ENCODE results near the gene ELOVL1.
"Not testable (repeated sequence)": the region's sequence is repeated elsewhere in the genome, so short reads cannot be mapped to it uniquely, and the experiment has no call there.

ELOVL1 gene

DNA sequence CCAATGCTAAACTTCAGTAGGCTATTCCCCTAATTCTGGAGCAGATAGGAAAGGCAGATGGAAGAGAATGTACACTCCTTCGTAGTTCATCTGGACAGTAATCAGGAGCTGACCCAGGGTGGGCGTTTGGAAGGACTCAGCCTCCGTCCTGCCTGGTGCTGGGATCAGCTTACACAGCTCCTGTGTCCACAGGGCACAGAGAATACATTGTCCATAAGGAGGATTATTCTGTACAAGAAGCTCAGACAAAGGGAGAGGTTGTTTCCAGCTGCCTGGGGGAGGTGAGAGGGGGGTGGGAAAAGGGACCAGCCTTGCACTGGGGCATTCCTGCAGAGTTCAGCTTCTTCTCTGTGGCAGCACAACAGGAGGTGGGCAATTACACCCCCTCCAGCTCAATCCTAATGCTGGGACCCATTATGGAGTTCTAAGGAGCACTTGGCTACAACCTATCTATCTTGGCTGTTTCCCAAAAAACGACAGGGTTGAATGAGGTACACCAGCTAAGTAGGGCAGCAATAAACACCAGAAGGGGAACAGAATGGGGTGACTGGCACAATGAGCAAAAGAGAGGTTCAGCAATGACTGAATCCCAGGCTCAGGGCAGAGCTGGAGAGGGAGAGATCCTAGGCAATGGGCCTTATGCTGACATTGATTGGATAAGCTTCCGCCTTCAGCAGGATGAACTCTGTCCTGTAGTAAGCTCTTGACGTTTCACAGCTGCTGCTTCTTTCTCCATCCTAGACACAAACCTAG lies 14.4 kb upstream of the ELOVL1 start:
- no peak overlapping the region for H3K27ac ChIP-seq (ENCODE audit: insufficient read depth, low read length, poor library complexity, severe bottlenecking)
- no peak for DNase-seq
- H3K9me3 ChIP-seq (ENCODE audit: control insufficient read depth, low read length), result no peaks in the 10 kb centered on the region
- no peaks in the 10 kb centered on the region for H3K27me3 ChIP-seq (replicated peaks; ENCODE audit: control insufficient read depth, insufficient read depth, low read length, poor library complexity, severe bottlenecking)
- no peaks in the 10 kb centered on the region for H3K4me1 ChIP-seq (ENCODE audit: control insufficient read depth, insufficient read depth, low read length, poor library complexity, severe bottlenecking)
- H3K36me3 ChIP-seq (ENCODE audit: control insufficient read depth, insufficient read depth, low read length), result peaks cover 50% of the 10 kb centered on the region
- no peak overlapping the region for H3K4me3 ChIP-seq (ENCODE audit: insufficient read depth, low read depth, low read length, poor library complexity, severe bottlenecking)

DNA sequence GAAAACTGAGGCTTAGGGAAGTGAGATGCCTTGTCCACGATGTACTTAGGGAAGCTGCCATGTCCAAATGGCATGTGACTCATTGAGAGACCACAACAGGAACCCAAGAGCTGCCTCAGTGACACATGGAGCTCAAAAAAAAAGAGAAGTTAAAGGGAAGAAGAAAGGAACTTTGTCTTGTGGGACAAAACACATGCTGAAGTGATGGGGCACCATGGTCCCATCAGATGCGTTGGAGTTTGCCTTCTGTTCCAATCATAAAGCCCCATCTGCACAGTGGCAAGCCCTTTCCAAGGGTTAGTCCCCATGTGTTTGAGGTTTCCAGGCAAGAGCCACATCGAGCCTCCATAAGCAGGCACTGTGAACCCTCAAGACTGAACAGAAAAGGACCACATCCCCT lies 13.8 kb upstream of the ELOVL1 start:
- Histone ChIP-seq H3K27ac (ENCODE audit: insufficient read depth, low read length, poor library complexity, severe bottlenecking) (no peak overlapping the region), H3K36me3 (ENCODE audit: control insufficient read depth, insufficient read depth, low read length) (peaks cover 45% of the 10 kb centered on the region), H3K9me3 (ENCODE audit: control insufficient read depth, low read length) (no peaks in the 10 kb centered on the region), H3K4me3 (ENCODE audit: insufficient read depth, low read depth, low read length, poor library complexity, severe bottlenecking) (no peak overlapping the region), H3K4me1 (ENCODE audit: control insufficient read depth, insufficient read depth, low read length, poor library complexity, severe bottlenecking) (no peaks in the 10 kb centered on the region), H3K27me3 (replicated peaks; ENCODE audit: control insufficient read depth, insufficient read depth, low read length, poor library complexity, severe bottlenecking) (no peaks in the 10 kb centered on the region)
- no peak for DNase-seq

DNA sequence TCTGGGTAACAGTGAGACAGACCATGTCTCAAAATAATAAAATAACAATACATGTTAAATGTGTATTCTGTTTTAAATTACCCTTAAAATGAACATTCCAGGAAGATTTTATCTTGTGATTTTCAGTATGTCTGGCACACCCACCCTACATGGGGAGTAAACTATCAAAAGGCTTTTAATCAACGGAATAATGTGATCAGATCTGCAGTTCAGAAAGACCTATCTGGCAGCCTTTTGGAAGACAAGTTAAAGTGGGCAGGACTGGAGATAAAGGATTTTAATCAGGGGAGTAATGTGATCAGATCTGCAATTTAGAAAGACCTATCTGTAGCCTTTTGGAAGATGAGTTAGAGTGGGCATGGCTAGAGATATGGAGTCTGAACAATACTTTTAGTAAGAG lies 11.7 kb upstream of the ELOVL1 start:
- no peaks in the 10 kb centered on the region for H3K27me3 ChIP-seq (replicated peaks; ENCODE audit: control insufficient read depth, insufficient read depth, low read length, poor library complexity, severe bottlenecking)
- no peak for DNase-seq
- H3K27ac ChIP-seq (ENCODE audit: insufficient read depth, low read length, poor library complexity, severe bottlenecking), result no peak overlapping the region
- H3K9me3 ChIP-seq (ENCODE audit: control insufficient read depth, low read length), result no peaks in the 10 kb centered on the region
- peaks cover 23% of the 10 kb centered on the region for H3K36me3 ChIP-seq (ENCODE audit: control insufficient read depth, insufficient read depth, low read length)
- no peak overlapping the region for H3K4me3 ChIP-seq (ENCODE audit: insufficient read depth, low read depth, low read length, poor library complexity, severe bottlenecking)
- no peaks in the 10 kb centered on the region for H3K4me1 ChIP-seq (ENCODE audit: control insufficient read depth, insufficient read depth, low read length, poor library complexity, severe bottlenecking)

DNA sequence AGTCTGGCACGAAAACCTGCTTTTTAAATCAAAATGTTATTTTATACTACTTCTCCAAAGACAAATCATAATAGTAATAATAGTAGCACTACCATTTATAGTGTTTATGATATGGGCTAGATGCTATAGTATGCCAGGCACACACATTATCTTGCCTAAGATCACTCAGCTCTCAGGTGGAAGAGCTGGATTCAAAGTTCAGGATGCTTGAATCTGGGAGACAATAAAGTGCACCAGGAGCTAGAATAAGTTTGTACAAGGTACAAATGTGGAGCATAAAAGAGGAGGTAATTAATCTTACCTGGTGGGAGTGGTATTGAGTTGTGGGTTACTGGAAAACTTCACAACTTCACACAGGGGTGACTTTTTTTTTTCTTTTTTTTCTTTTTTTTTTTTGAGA lies 10.0 kb upstream of the ELOVL1 start:
- H3K4me1 ChIP-seq (ENCODE audit: control insufficient read depth, insufficient read depth, low read length, poor library complexity, severe bottlenecking), result no peaks in the 10 kb centered on the region
- no peak overlapping the region for H3K27ac ChIP-seq (ENCODE audit: insufficient read depth, low read length, poor library complexity, severe bottlenecking)

DNA sequence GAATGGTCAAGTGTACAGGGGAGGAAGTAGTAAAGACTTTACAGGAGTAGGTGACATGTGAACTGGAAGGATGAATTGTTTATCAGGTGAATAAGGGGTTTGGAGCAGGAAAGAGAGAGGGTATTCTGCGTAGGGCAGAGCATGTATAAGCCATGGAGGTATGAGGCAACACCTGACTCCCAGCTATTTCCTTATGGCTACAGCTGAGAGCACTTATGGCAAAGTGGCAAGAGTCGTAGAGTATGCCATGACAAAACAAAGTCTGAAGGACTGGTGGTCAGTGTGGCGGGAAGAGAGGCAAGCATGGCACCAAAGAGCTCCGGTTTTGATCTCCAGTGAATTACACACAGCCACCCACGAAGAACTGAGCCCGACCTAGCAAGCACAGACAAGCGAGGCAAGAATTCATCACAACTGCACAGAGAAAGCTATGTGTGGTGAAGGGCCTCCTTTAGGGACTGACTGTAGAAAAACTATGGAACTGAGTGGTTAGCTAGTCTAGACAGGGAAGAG lies 9.0 kb upstream of the ELOVL1 start:
- Histone ChIP-seq H3K27me3 (replicated peaks; ENCODE audit: control insufficient read depth, insufficient read depth, low read length, poor library complexity, severe bottlenecking) (no peaks in the 10 kb centered on the region), H3K27ac (ENCODE audit: insufficient read depth, low read length, poor library complexity, severe bottlenecking) (no peak overlapping the region)

More for the DNA sequence above, 10.0 kb upstream of the ELOVL1 start:
- H3K4me3 ChIP-seq (ENCODE audit: insufficient read depth, low read depth, low read length, poor library complexity, severe bottlenecking), result no peak overlapping the region
- no peaks in the 10 kb centered on the region for H3K9me3 ChIP-seq (ENCODE audit: control insufficient read depth, low read length)
- no peaks in the 10 kb centered on the region for H3K27me3 ChIP-seq (replicated peaks; ENCODE audit: control insufficient read depth, insufficient read depth, low read length, poor library complexity, severe bottlenecking)
- DNase-seq, result no peak
- H3K36me3 ChIP-seq (ENCODE audit: control insufficient read depth, insufficient read depth, low read length), result peaks cover 7% of the 10 kb centered on the region

DNA sequence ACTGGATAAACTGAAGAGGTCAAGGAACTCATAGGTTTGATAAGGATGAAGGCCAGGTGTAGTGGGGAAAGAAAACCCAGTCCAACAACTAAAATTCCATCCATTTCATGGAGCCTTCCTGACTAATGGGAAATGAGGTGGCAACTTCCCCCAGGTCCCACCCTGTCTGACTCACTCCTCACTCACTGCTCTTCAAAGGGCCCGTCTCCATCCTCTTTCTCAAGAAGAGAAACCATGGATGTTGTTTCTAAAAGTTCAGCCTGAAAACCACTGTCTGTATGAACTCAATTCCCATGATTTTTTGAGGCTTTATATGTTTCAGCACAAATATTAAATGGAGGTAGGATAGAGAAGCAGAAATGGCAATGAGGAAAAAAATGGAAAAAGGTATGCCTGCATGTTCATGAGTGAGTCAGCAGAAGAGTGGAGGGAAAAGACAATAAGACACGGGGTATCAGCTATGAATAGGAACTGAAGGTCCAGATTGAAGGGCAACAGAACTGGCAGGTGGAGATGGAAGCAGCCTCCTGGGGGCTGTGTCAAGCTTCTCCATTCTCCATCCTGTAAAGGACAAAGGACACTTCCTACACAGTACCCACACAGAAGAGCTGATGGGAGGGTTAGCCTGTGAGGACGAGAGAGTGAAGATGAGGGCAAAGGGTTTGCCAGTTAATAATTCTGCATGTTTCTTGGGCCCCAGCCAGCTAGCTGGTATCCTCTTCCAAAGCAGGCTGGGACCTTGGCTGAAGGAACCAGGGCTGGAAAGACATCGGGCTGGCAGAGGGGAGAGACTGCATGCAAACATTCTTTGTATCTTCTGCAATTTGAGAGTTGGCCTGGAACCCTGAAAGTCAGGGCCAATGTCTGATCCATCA lies 5.5 kb upstream of the ELOVL1 start:
- Histone ChIP-seq H3K27me3 (replicated peaks; ENCODE audit: control insufficient read depth, insufficient read depth, low read length, poor library complexity, severe bottlenecking) (no peaks in the 10 kb centered on the region), H3K36me3 (ENCODE audit: control insufficient read depth, insufficient read depth, low read length) (no peaks in the 10 kb centered on the region), H3K4me3 (ENCODE audit: insufficient read depth, low read depth, low read length, poor library complexity, severe bottlenecking) (no peak overlapping the region), H3K27ac (ENCODE audit: insufficient read depth, low read length, poor library complexity, severe bottlenecking) (no peak overlapping the region), H3K4me1 (ENCODE audit: control insufficient read depth, insufficient read depth, low read length, poor library complexity, severe bottlenecking) (peaks cover 5% of the 10 kb centered on the region), H3K9me3 (ENCODE audit: control insufficient read depth, low read length) (no peaks in the 10 kb centered on the region)
- DNase-seq, result no peak

More for the DNA sequence above, 9.0 kb upstream of the ELOVL1 start:
- Histone ChIP-seq H3K9me3 (ENCODE audit: control insufficient read depth, low read length) (no peaks in the 10 kb centered on the region), H3K36me3 (ENCODE audit: control insufficient read depth, insufficient read depth, low read length) (no peaks in the 10 kb centered on the region), H3K4me3 (ENCODE audit: insufficient read depth, low read depth, low read length, poor library complexity, severe bottlenecking) (no peak overlapping the region), H3K4me1 (ENCODE audit: control insufficient read depth, insufficient read depth, low read length, poor library complexity, severe bottlenecking) (no peaks in the 10 kb centered on the region)
- no peak for DNase-seq

DNA sequence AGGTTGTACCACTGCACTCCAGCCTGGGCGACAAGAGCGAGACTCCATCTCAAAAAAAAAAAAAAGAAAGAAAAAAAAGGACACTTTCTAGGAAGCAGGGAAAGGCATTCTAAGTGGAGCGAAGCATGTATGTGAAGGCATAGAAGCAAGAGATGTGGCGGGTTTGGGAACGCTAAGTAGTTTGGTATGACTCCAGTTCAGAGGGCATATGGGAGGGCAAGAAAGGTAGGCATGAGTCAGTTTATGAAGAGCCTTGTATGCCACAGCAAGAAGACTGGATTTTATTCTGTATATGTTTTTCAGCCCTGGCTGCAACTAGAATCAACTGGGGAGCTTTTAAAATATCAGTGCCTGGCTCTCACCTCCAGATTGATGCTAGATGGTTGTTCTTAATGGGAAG lies 4.4 kb upstream of the ELOVL1 start:
- Histone ChIP-seq H3K36me3 (ENCODE audit: control insufficient read depth, insufficient read depth, low read length) (no peaks in the 10 kb centered on the region), H3K4me1 (ENCODE audit: control insufficient read depth, insufficient read depth, low read length, poor library complexity, severe bottlenecking) (peaks cover 5% of the 10 kb centered on the region), H3K9me3 (ENCODE audit: control insufficient read depth, low read length) (no peaks in the 10 kb centered on the region), H3K27ac (ENCODE audit: insufficient read depth, low read length, poor library complexity, severe bottlenecking) (no peak overlapping the region), H3K27me3 (replicated peaks; ENCODE audit: control insufficient read depth, insufficient read depth, low read length, poor library complexity, severe bottlenecking) (no peaks in the 10 kb centered on the region), H3K4me3 (ENCODE audit: insufficient read depth, low read depth, low read length, poor library complexity, severe bottlenecking) (no peak overlapping the region)
- DNase-seq, result no peak

DNA sequence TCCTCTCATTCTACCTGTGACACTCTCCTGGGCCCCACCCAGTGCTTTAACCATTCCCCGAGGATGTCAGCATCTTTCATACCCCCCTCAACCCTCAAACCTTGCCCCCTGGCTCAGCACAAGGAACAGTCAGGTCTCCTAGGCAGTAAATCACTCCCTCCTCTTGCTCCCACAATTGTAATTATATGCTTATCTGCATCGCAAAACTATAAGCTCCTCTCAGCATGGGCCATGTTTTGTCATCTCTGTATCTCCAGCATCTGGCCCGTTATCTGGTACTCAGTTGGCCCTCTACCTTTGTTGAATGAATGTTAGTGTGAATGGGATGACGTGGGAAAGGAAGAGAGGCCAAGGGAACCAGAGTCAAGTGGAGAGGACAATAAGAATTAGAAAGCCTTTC lies 2.8 kb upstream of the ELOVL1 start:
- Histone ChIP-seq H3K4me3 (ENCODE audit: insufficient read depth, low read depth, low read length, poor library complexity, severe bottlenecking) (no peak overlapping the region), H3K36me3 (ENCODE audit: control insufficient read depth, insufficient read depth, low read length) (no peaks in the 10 kb centered on the region), H3K27ac (ENCODE audit: insufficient read depth, low read length, poor library complexity, severe bottlenecking) (no peak overlapping the region), H3K27me3 (replicated peaks; ENCODE audit: control insufficient read depth, insufficient read depth, low read length, poor library complexity, severe bottlenecking) (no peaks in the 10 kb centered on the region), H3K4me1 (ENCODE audit: control insufficient read depth, insufficient read depth, low read length, poor library complexity, severe bottlenecking) (peaks cover 15% of the 10 kb centered on the region), H3K9me3 (ENCODE audit: control insufficient read depth, low read length) (no peaks in the 10 kb centered on the region)
- no peak for DNase-seq

DNA sequence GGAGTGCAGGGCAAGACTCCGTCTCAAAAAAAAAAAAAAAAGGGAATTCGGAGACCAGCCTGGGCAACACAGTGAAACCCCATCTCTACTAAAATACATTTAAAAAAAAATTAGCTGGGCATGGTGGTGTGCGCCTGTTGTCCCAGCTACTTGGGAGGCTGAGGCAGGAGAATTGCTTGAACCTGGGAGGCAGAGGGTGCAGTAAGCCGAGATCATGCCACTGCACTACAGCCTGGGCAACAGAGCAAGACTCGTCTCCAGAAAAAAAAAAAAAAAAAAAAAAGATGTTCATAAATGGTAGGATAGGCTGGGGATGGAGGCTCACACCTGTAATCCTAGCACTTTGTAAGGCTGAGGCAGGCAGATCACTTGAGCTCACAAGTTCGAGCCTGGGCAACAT lies 2.0 kb upstream of the ELOVL1 start:
- peaks cover 15% of the 10 kb centered on the region for H3K4me1 ChIP-seq (ENCODE audit: control insufficient read depth, insufficient read depth, low read length, poor library complexity, severe bottlenecking)
- not testable (repeated sequence) for H3K36me3 ChIP-seq (ENCODE audit: control insufficient read depth, insufficient read depth, low read length); H3K4me3 ChIP-seq (ENCODE audit: insufficient read depth, low read depth, low read length, poor library complexity, severe bottlenecking); H3K27me3 ChIP-seq (replicated peaks; ENCODE audit: control insufficient read depth, insufficient read depth, low read length, poor library complexity, severe bottlenecking); DNase-seq; H3K9me3 ChIP-seq (ENCODE audit: control insufficient read depth, low read length); H3K27ac ChIP-seq (ENCODE audit: insufficient read depth, low read length, poor library complexity, severe bottlenecking)

DNA sequence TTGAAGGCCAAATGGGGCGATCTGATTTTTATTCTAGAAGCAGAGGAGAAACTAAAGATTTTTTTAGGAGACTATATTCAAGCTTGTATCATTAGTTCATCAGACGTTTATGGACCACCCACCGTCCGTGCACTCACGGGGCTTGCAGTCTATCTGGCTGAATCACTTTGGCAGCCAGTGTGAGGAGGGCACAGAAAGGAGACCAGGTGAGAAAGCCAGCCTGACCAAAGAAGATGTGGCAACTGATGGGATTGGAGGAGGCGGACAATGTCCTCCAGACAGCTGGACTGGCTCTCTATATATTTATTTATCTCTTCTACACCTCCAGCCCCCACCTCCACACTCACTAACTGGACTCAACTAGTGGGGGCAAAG lies 822 bp upstream of the ELOVL1 start:
- no peak for DNase-seq
- H3K27me3 ChIP-seq (replicated peaks; ENCODE audit: control insufficient read depth, insufficient read depth, low read length, poor library complexity, severe bottlenecking), result no peaks in the 10 kb centered on the region
- no peaks in the 10 kb centered on the region for H3K9me3 ChIP-seq (ENCODE audit: control insufficient read depth, low read length)
- peaks cover 15% of the 10 kb centered on the region for H3K4me1 ChIP-seq (ENCODE audit: control insufficient read depth, insufficient read depth, low read length, poor library complexity, severe bottlenecking)
- peak overlapping the region; percentile 72 for H3K27ac ChIP-seq (ENCODE audit: insufficient read depth, low read length, poor library complexity, severe bottlenecking)
- H3K36me3 ChIP-seq (ENCODE audit: control insufficient read depth, insufficient read depth, low read length), result peaks cover 16% of the 10 kb centered on the region
- H3K4me3 ChIP-seq (ENCODE audit: insufficient read depth, low read depth, low read length, poor library complexity, severe bottlenecking), result peak overlapping the region; percentile 67
